H9 (cell line): Measurements from ENCODE around the gene KCTD20. TPM values are rescaled to one million over a fixed set of nuclear protein-coding genes. Genes with fewer than 3 reads are reported as not detected.

ENCODE experiments used
- DNase-seq: peaks from one replicate; pipeline ENCODE4 v3.0.0-alpha.2; 2017
- H2AFZ ChIP-seq: one replicate; pipeline ENCODE4 v1.6.1; 2013; ENCODE audit warnings: mild to moderate bottlenecking, low read length, control low read depth, moderate library complexity
- H2AK5ac ChIP-seq: 2 replicates; pipeline ENCODE4 v1.6.1; 2013; ENCODE audit warnings: low read length, control low read depth, mixed read lengths; ENCODE audit not compliant: insufficient read length
- H2BK120ac ChIP-seq: one replicate; pipeline ENCODE4 v1.6.1; 2013; ENCODE audit warnings: low read depth, mild to moderate bottlenecking, low read length, control low read depth, inconsistent platforms; ENCODE audit not compliant: poor library complexity, severe bottlenecking
- H2BK12ac ChIP-seq: 2 replicates; pipeline ENCODE4 v1.6.1; 2013; ENCODE audit warnings: low read length, control low read depth, mixed read lengths, low read depth; ENCODE audit not compliant: insufficient read length
- H2BK15ac ChIP-seq: 2 replicates; pipeline ENCODE4 v1.6.1; 2013; ENCODE audit warnings: low read depth, low read length, control low read depth
- H2BK20ac ChIP-seq: one replicate; pipeline ENCODE4 v1.6.1; 2013; ENCODE audit warnings: low read depth, mild to moderate bottlenecking, low read length, control low read depth, inconsistent platforms; ENCODE audit not compliant: poor library complexity, severe bottlenecking
- H2BK5ac ChIP-seq: 2 replicates; pipeline ENCODE4 v1.6.1; 2013; ENCODE audit warnings: low read length, control low read depth, mixed read lengths; ENCODE audit not compliant: insufficient read length
- H3K14ac ChIP-seq: 2 replicates; pipeline ENCODE4 v1.6.1; 2013; ENCODE audit warnings: low read length, control low read depth; ENCODE audit not compliant: insufficient read depth
- H3K18ac ChIP-seq: 2 replicates; pipeline ENCODE4 v1.6.1; 2013; ENCODE audit warnings: low read depth, mild to moderate bottlenecking, mixed read lengths, low read length, control low read depth; ENCODE audit not compliant: insufficient read length
- H3K23ac ChIP-seq: 2 replicates; pipeline ENCODE4 v1.6.1; 2013; ENCODE audit warnings: low read length, control low read depth, mixed read lengths, low read depth; ENCODE audit not compliant: insufficient read length
- H3K23me2 ChIP-seq: 2 replicates; pipeline ENCODE4 v1.6.1; 2013; ENCODE audit warnings: low read depth, mild to moderate bottlenecking, mixed read lengths, low read length, control low read depth; ENCODE audit not compliant: insufficient read length, poor library complexity, severe bottlenecking
- H3K27ac ChIP-seq: 2 replicates; pipeline ENCODE4 v1.5.1; 2013; ENCODE audit warnings: low read length, control low read depth, mixed read lengths, low read depth; ENCODE audit not compliant: insufficient read length
- H3K27me3 ChIP-seq: 2 replicates; pipeline ENCODE4 v1.6.1; 2013; ENCODE audit warnings: low read length, control low read depth, inconsistent platforms; ENCODE audit not compliant: insufficient read depth
- H3K4ac ChIP-seq: 2 replicates; pipeline ENCODE4 v1.6.1; 2013; ENCODE audit warnings: low read depth, mild to moderate bottlenecking, control low read depth, inconsistent platforms, low read length, moderate library complexity
- H3K4me1 ChIP-seq: 2 replicates; pipeline ENCODE4 v1.6.1; 2013; ENCODE audit warnings: low read length, control low read depth, inconsistent platforms; ENCODE audit not compliant: insufficient read depth
- H3K4me2 ChIP-seq: 2 replicates; pipeline ENCODE4 v1.6.1; 2013; ENCODE audit warnings: low read length, control low read depth, mixed read lengths; ENCODE audit not compliant: insufficient read length, insufficient read depth
- H3K56ac ChIP-seq: 2 replicates; pipeline ENCODE4 v1.6.1; 2013; ENCODE audit warnings: low read depth, mild to moderate bottlenecking, mixed read lengths, low read length, control low read depth; ENCODE audit not compliant: insufficient read length
- H3K79me1 ChIP-seq: 2 replicates; pipeline ENCODE4 v1.6.1; 2013; ENCODE audit warnings: low read depth, mild to moderate bottlenecking, moderate library complexity, low read length, control low read depth, inconsistent platforms; ENCODE audit not compliant: insufficient read depth, poor library complexity, severe bottlenecking
- H3K79me2 ChIP-seq: 2 replicates; pipeline ENCODE4 v1.6.1; 2013; ENCODE audit warnings: low read length, control low read depth, inconsistent platforms; ENCODE audit not compliant: insufficient read depth
- H3K9ac ChIP-seq: 2 replicates; pipeline ENCODE4 v1.6.1; 2013; ENCODE audit warnings: low read length, control low read depth, mixed read lengths; ENCODE audit not compliant: insufficient read length; ENCODE audit errors: extremely low read depth
- H3K9me3 ChIP-seq: one replicate; pipeline ENCODE4 v1.6.1; 2013; ENCODE audit warnings: low read depth, low read length, inconsistent platforms; ENCODE audit not compliant: control insufficient read depth
- H3T11ph ChIP-seq: one replicate; pipeline ENCODE4 v1.6.1; 2013; ENCODE audit warnings: mild to moderate bottlenecking, low read length, control low read depth, inconsistent platforms
- H4K20me1 ChIP-seq: one replicate; pipeline ENCODE4 v1.6.1; 2013; ENCODE audit not compliant: control insufficient read depth, insufficient read length, insufficient read depth
- H4K5ac ChIP-seq: 2 replicates; pipeline ENCODE4 v1.6.1; 2013; ENCODE audit warnings: low read depth, mild to moderate bottlenecking, mixed read lengths, low read length, control low read depth; ENCODE audit not compliant: insufficient read length
- H4K8ac ChIP-seq: replicated peaks from 2 replicates; pipeline ENCODE4 v1.6.1; 2013; ENCODE audit warnings: low read length, control low read depth, mixed read lengths, low read depth; ENCODE audit not compliant: insufficient read length
- H4K91ac ChIP-seq: 2 replicates; pipeline ENCODE4 v1.6.1; 2013; ENCODE audit warnings: low read depth, mild to moderate bottlenecking, moderate library complexity, mixed read lengths, low read length, control low read depth; ENCODE audit not compliant: insufficient read length
- H3K27ac Mint-ChIP-seq, 3 experiments: 2 replicates in 2 of 3; 3 replicates in 1 of 3; pipeline ENCODE4 v1.8.0; 2020 to 2021; ENCODE audit warnings: mixed read lengths in 3 of 3, mild to moderate bottlenecking in 1 of 3, moderate library complexity in 1 of 3
- H3K27me3 Mint-ChIP-seq: 2 replicates; pipeline ENCODE4 v1.8.0; 2021; ENCODE audit warnings: low read depth, mild to moderate bottlenecking, moderate library complexity, mixed read lengths
- H3K36me3 Mint-ChIP-seq, 3 experiments: 2 replicates in 2 of 3; 3 replicates in 1 of 3; pipeline ENCODE4 v1.8.0; 2020 to 2021; ENCODE audit warnings: low read depth in 3 of 3, mixed read lengths in 3 of 3; ENCODE audit not compliant: insufficient read depth in 1 of 3
- H3K4me1 Mint-ChIP-seq, 2 experiments: 2 replicates each; pipeline ENCODE4 v1.8.0; 2020; ENCODE audit warnings: mixed read lengths in 2 of 2
- H3K4me3 Mint-ChIP-seq, 2 experiments: 2 replicates in 1 of 2; 3 replicates in 1 of 2; pipeline ENCODE4 v1.8.0; 2020 to 2021; ENCODE audit warnings: mild to moderate bottlenecking in 2 of 2, mixed read lengths in 2 of 2, moderate library complexity in 1 of 2
- H3K9me3 Mint-ChIP-seq, 2 experiments: 2 replicates in 1 of 2; 3 replicates in 1 of 2; pipeline ENCODE4 v1.8.0; 2020; ENCODE audit warnings: mild to moderate bottlenecking in 2 of 2, mixed read lengths in 2 of 2, moderate library complexity in 1 of 2
- whole genome bisulfite sequencing: extraction: QIAGEN DNeasy Blood & Tissue Kit; methylation state at CpG from one replicate; pipeline ENCODE4 v1.1.7; 2013; ENCODE audit warnings: missing lambda C conversion rate, low lambda C conversion rate, mixed read lengths; ENCODE audit not compliant: insufficient read length; ENCODE audit errors: extremely low coverage; 5-methylcytosine and 5-hydroxymethylcytosine counted together
- total RNA-seq: library from RNA; stranded (reverse); gene quantifications from 2 replicates; pipeline ENCODE4 v1.2.1, GENCODE V29; 2021
- TF ChIP-seq, protein P1 (sequence below): fragments of 200-600 bp; sonication (generic); conservative IDR thresholded peaks from 3 replicates; pipeline ENCODE4 v1.8.0; 2021; ENCODE audit warnings: antibody characterized with exemption, mild to moderate bottlenecking

The KCTD20 gene
- total RNA-seq, 1 experiment from 2014 or later: 22.6 TPM

DNA sequence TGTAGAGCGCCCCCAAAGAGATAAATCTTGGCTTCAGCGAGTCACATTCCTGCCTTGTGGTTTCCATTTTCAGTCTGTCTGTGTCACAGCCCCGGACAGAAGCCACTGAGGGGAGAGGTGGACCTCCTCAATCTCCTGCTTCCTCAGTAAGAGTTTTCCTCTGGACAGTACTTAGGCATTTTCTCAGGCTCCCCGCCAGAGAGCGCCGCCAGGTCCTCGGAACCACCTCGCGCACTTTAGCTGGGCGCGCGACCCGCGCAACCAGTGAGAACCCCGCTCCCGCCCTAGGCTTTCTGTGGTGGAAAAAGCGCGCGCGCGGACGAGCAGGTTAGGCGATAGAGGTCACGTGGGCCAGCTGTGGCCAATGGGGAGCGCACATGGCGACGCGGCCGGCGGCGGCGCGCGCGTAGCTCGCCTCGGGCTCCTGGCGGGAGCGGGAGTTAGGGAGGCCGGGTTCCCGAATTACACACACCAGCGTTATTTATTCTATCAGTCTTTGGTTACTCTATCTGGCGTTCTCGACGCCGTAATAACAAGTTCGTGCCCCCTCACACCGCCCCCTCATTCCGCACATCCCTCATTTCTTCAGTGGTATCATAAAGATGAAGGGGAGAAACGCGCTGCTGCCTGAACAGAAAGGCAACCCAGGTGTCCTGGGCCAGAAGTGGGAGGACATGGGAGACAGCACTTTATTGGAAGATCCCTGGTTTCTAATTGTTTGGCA, 19.5 kb upstream of the KCTD20 start:
- TF ChIP-seq, protein P1, sequence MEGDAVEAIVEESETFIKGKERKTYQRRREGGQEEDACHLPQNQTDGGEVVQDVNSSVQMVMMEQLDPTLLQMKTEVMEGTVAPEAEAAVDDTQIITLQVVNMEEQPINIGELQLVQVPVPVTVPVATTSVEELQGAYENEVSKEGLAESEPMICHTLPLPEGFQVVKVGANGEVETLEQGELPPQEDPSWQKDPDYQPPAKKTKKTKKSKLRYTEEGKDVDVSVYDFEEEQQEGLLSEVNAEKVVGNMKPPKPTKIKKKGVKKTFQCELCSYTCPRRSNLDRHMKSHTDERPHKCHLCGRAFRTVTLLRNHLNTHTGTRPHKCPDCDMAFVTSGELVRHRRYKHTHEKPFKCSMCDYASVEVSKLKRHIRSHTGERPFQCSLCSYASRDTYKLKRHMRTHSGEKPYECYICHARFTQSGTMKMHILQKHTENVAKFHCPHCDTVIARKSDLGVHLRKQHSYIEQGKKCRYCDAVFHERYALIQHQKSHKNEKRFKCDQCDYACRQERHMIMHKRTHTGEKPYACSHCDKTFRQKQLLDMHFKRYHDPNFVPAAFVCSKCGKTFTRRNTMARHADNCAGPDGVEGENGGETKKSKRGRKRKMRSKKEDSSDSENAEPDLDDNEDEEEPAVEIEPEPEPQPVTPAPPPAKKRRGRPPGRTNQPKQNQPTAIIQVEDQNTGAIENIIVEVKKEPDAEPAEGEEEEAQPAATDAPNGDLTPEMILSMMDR: peak; percentile 67
- H2BK120ac ChIP-seq: no peak overlapping the region
- peaks cover 9% of the 10 kb centered on the region for H3K23me2 ChIP-seq
- H3K27ac Mint-ChIP-seq: peak overlapping the region; percentile 72 to 87 (median 77); a peak in 5 of 7 replicates
- H2AFZ ChIP-seq: peak overlapping the region; percentile 65
- H2BK5ac ChIP-seq: no peak overlapping the region
- no peak overlapping the region for H2BK15ac ChIP-seq
- no peaks in the 10 kb centered on the region for H3K9me3 ChIP-seq
- H3K79me1 ChIP-seq: no peaks in the 10 kb centered on the region
- H3K79me2 ChIP-seq: no peaks in the 10 kb centered on the region
- no peaks in the 10 kb centered on the region; a peak in 1 of 5 replicates for H3K9me3 Mint-ChIP-seq
- peaks cover 15 to 16% of the 10 kb centered on the region in 2 experiments for H3K4me1 Mint-ChIP-seq
- H3T11ph ChIP-seq: no peak overlapping the region
- H3K27me3 ChIP-seq: no peaks in the 10 kb centered on the region
- no peak overlapping the region for H3K23ac ChIP-seq
- H3K4ac ChIP-seq: no peak overlapping the region
- no peak overlapping the region for H4K5ac ChIP-seq
- H3K4me3 Mint-ChIP-seq: peak overlapping the region; percentile 81 to 83
- H3K27ac ChIP-seq: no peak overlapping the region
- H3K18ac ChIP-seq: peak overlapping the region; percentile 37
- DNase-seq: peak; percentile 98
- no peak overlapping the region for H2BK12ac ChIP-seq
- H3K4me1 ChIP-seq: no peaks in the 10 kb centered on the region
- H3K27me3 Mint-ChIP-seq: no peaks in the 10 kb centered on the region; the same call in 1 of the 2 replicates
- no peaks in the 10 kb centered on the region for H3K36me3 Mint-ChIP-seq
- H2BK20ac ChIP-seq: no peak overlapping the region
- H3K9ac ChIP-seq: peak overlapping the region; percentile 33
- no peaks in the 10 kb centered on the region for H4K20me1 ChIP-seq
- no CpG with 5 or more reads among the region's 51 CpGs for WGBS
- peak overlapping the region; percentile 55 for H3K4me2 ChIP-seq
- no peak overlapping the region for H4K91ac ChIP-seq
- no peak overlapping the region for H3K14ac ChIP-seq
- no peak overlapping the region for H2AK5ac ChIP-seq
- no peak overlapping the region for H3K56ac ChIP-seq
- no peak overlapping the region for H4K8ac ChIP-seq
